HG03565 (cell line): ENCODE data around the gene CUEDC1.

ENCODE experiments used
- ATAC-seq: cut with Tn5 transposase; IDR thresholded peaks from one replicate; pipeline ENCODE4 v1.9.1; 2021; ENCODE audit warnings: mild to moderate bottlenecking, moderate library complexity; ENCODE audit not compliant: unreplicated experiment

Gene CUEDC1

GRCh38 chr17:57902117-57902799, 53.0 kb downstream of the CUEDC1 start:
- peak; percentile 53 for ATAC-seq

DNA sequence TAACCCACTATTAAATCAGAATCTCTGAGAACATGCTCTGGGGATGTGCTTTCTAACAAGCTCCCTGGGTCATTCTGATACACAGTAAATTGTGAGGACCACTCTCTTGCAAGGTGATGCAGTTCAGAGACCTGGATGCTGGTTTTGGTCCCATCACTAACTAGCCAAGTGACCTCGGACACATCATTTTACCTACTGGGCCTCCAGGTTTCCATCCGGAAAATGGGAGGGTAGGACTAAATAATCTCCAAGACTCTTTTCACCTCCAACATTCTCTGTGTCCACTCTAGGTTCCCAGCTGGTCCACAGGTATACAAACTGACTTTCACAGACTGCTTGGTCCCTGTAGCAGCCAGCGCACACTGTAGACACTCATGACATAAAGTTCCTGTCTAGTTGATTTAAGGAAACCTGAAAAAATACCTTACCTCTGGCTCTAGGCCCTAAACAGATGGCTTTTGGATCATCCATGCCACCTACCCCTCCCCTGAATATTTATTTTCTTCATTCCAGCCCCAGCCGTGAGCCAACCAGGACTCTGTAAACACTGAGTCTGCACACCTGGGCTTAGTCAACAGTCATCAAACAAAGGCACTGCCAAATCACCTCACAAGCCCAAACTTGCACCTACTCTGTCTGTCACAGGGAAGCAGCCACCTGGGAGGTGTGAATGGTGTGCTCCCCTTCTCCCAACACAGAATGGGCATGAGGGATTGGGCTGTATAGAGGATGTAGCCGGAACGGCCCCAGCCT, 54.0 kb downstream of the CUEDC1 start:
- ATAC-seq, result no peak

- no peak for ATAC-seq
These were observed 55.4 kb downstream of the CUEDC1 start for GRCh38 chr17:57899822-57900221.

DNA sequence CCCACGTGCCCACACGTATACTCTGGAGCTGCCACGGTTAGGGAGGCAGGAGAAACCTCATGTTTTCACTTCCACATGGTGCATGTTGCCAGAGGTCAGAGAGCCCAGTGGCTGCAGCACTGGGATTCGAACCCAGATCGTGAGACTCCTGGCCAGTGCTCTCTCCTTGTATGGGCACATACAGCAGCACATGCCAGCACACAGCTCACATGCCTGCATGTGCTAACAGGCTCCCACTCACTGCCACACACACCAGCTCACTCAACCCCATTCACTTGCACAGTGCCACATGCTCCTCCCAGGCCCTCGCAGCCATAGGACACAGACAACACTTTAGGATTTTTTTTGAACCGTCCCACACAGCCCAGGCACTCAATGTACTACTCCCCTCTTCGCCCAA, 55.8 kb downstream of the CUEDC1 start:
- no peak for ATAC-seq

DNA sequence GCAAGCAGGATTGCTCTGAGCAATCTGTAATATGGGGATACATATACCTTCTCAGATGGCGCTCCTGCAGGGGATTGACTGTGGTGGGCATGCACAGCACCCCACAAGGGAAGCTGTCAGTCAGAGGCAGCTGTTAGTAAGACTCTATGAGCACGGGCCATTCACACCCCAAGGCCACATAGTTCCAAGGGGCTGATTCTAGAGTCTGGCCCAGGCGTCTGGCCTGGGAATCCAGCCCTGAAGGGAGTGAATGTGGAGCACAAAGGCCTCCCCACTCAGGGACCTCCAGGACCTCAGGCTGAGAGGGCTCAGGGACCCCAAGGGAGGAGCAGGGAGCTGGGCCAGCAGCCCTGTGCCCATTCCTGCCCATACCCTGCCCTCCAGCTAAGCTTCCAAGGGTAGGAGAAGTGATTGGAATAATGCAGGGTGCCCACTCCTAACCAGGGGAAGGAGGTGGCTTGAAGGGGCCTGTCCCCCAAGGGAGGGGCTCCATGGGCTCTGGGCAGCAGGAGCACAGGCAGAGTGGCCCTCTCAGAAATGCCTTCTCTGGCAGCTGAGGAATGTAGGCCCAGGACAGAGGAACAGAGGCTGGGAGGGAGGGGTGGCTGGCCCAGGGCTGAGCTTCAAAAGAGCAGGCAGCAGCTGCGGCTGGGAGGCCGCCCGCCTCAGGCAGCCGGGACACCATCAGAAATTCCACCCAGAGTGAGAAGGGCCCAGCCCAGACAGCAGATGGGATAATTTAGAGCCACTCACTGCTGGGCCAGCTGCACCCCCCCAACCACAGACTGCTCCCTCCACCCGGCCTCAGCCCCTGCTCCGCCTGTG, 56.5 kb downstream of the CUEDC1 start:
- ATAC-seq, result no peak

- no peak for ATAC-seq
These were observed 59.7 kb downstream of the CUEDC1 start for GRCh38 chr17:57895382-57896060.

DNA sequence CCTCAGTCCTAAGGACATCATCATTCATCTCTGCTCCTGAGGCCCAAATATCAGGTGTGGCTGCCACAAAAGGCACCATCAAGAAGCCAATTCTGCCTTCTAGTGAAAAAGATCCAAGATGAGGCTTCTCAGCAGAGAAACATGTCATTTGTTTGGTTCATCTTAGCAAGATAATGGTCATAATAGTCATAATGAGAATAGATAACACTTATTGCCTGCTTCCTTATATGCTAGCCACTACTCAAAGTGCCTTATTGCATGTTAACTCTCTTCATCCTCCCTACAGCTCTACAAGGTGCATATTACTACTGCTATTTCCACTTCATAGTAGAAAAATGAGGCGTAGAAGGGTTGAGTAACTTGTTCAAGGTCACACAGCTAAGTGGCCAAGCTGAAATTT, 60.4 kb downstream of the CUEDC1 start:
- ATAC-seq, result no peak

GRCh38 chr17:57892820-57893595, 62.2 kb downstream of the CUEDC1 start:
- ATAC-seq, result no peak

GRCh38 chr17:57892146-57892819, 62.9 kb downstream of the CUEDC1 start:
- no peak for ATAC-seq

DNA sequence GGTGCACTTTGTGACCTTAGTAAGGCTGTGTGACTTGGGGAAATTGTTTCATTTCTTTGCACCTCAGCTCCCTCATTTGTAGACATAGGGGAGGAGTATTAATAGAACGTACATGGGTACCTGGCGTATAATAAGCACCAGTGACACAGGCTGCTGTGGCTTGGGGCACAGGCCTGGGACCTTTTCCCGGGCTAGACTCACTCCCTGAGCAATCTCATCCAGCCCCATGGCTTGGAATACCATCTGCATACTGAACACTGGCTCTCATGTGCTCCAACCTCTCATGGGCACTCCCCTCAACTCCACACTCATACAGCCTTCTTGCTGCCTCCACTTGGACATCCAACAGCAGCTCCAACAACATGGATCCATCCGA, 64.4 kb downstream of the CUEDC1 start:
- no peak for ATAC-seq

DNA sequence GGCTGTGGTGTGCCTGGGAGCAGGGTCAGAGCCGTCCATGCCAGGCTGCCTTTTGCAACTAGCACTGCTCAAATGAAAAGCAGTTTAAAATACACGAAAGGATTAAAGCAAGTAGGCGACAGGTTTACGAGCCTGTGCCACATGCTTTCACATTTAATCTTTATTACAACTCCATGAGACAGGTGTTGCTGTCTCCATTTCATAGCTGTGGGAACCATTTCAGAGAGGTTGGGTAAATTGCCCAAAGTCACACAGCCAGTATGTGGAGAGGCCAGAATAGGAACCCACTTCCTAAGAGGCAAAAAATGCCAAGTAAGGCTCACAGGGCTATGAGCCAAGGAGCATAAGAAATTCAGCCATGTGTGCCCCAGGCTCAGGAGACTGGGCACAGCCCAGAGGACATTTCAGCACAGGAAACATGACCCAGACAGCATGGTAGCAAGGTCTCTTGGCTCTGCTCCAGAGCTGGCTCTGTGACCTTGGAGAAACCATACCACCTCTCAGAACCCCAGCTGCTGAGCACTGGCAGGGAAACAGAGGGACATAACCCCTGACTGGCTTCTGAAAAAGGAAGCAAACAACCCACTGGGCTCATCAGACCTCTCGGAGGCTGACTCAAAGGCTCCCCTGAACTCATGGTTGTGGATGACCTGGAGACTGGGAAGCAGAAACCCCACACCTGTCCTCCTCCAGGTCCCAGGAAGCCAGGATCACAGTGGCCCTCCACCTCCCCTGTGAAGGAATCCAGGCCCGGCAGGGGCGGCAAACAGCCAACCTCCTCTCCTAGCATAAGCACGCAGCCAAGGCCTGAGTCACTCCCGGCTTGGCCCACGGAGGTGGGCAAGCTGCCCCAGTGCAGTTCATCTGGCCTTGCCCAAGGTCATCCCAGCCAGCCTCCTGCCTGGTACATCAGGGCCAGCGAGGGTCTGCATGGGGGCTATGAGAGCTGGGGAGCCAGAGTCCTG, 65.0 kb downstream of the CUEDC1 start:
- no peak for ATAC-seq

GRCh38 chr17:57889252-57889651, 66.0 kb downstream of the CUEDC1 start:
- no peak for ATAC-seq

DNA sequence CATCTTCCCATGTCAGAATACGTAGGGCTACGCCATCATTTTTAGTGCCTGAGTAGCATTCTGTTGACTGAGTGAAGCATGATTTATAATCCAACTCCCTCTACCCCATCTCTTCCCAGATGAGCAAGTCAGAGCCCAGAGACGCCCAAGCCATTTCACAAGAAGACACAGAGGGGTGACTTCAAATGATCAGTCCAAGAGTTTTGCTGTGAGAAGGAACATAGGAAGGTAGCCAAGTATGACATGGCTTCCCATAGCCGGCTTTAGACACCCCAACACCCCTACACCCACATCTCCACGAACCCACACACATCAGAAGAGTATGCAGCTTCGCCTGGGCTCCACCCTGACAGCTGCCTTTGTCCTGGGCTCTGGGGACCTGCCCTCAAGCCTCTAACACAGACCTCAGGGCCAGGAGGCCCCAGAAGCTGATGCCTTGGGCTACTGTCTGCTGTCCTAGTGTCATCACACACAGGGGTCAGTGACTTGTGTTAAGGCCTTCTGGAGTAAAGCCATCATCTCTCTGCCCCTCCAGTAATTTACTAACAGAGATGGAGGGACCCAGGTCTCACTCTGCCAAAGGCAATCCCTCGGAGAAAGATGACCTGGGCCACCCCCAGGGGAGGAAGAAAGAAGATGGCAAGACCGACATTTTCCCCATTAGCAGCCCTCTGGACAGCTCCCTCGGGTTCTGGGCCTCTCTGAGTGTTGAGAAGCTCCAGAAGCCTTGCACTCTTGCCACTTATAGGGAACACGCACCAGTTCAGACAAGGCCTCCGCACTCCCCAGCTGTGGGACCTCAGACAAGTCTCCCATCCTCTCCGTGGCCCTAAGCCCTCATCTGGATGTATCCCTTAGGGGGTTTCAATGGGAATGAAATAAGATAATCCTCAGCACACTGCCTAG, 66.6 kb downstream of the CUEDC1 start:
- ATAC-seq, result no peak

- ATAC-seq, result no peak
These were observed 68.1 kb downstream of the CUEDC1 start for GRCh38 chr17:57887161-57887560.

GRCh38 chr17:57886020-57886419, 69.2 kb downstream of the CUEDC1 start:
- ATAC-seq, result no peak

DNA sequence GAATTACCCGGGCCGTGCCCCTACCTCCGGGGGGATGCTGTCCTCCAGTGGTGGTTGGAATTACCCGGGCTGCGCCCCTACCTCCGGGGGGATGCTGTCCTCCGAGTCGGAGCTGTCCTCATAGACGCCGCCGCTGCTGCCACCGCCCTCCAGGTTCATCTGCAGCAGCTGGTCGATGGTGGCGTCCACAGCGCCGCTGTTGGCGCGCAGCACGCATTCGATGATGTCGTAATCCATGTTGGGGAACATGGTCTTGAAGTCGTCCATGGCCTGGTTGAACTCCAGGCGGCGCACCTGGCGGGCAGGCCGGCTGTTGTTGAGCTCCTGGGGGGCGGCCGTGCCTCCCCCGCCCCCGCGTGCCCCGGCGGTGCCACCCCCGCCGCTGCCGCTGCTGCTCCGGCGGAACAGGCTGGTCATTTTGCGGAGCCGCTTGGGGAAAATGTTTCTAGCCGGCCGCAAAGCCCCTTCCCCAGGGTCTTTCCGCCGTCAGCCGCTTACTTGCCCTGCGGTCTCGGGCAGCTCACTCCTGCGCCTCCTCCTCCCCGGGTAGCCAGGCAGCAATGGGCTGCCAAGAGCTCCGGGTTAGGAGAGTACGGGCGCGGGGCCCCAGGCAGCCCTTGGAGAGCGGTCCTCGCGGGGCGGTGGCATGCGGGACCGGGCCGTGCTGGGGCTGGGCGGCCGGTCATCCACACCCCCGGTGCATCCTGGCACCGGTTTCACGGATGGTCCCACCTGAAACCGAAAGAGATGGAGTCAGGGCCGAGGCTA, 69.9 kb downstream of the CUEDC1 start:
- ATAC-seq, result no peak

DNA sequence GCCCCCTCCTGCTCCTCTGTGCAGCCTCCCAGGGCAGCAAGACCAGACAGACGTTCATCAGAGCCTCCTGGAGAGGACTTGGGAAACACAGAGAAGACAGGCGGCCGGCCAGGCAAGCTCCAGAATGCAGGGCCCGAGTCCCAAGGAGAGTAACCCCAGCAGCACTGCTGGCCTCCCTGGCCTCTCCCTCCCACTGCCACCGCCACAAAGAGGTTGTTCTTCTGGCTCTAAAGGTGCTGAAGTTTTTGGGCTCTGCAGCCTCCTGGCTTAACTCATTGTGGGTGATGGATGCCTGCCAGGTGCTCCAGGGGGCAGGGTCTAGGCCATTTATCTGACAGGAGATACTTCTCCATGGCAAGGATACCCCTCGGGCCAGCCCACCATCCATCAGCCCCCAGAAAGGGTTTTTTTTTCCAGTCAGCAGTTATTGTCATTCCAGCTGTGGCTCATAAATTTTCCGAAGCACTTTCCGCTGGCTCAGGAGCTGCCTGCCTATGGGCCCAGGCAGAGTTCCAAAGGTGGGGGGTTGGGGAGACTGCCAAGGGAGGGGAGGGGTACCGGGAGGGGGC, 73.3 kb downstream of the CUEDC1 start:
- ATAC-seq, result no peak
